ENCODE data around the gene UCN. TPM values are rescaled to one million over a fixed set of nuclear protein-coding genes. Genes with fewer than 3 reads are reported as not detected.
"Not testable (repeated sequence)": the region's sequence is repeated elsewhere in the genome, so short reads cannot be mapped to it uniquely, and the experiment has no call there.

The UCN gene
- total RNA-seq, 1 experiment from 2014 or later = 4.4 TPM

GRCh38 chr2:27353762-27354596 is 45.7 kb upstream of the UCN start:
- BruUV-seq (replicated peaks) = no TSS peak
- H3K36me3 ChIP-seq (ENCODE audit: control insufficient read depth, insufficient read depth, low read length) = no peaks in the 10 kb centered on the region; the same call in 1 of the 2 replicates
- CTCF ChIA-PET = interaction anchor here (0.6 kb wide), 1 partner anchor 24 kb away, joined by 4 read pairs; no protein-coding TSS in a partner anchor
- ATAC-seq (no peak), DNase-seq (ENCODE audit: low read depth, low spot score) (no peak)
- intact Hi-C loops (cut with micrococcal nuclease; ENCODE audit: unreplicated experiment) (no loop called here), in situ Hi-C loops (cut with HindIII; ENCODE audit: low pct_unique_long_range_greater_than_20kb, low sequenced_read_pairs) (no loop called here)
- no peak overlapping the region; the same call in 1 of the 2 replicates for H3K27ac ChIP-seq (ENCODE audit: low read length)
- H3K9me3 ChIP-seq (ENCODE audit: control insufficient read depth, insufficient read depth, low read depth, low read length) = no peaks in the 10 kb centered on the region
- H3K27me3 ChIP-seq (ENCODE audit: control insufficient read depth, insufficient read depth, low read length) = no peaks in the 10 kb centered on the region
- TF ChIP-seq POLR2AphosphoS5 (IDR thresholded peaks at IDR 0.05; ENCODE audit: low read depth, low read length) = no peak
- TF ChIP-seq CTCF (IDR thresholded peaks at IDR 0.05) = no peak
- TF ChIP-seq SIN3A (IDR thresholded peaks at IDR 0.05; ENCODE audit: borderline replicate concordance, insufficient read depth, low read depth, low read length) = no peak
- no peak for TF ChIP-seq REST (IDR thresholded peaks at IDR 0.05; ENCODE audit: insufficient read depth in 1 of 2, low read depth in 2 of 2, low read length in 1 of 2)
- no peak for TF ChIP-seq TCF7L2 (IDR thresholded peaks at IDR 0.05; ENCODE audit: low read depth, low read length)
- POLR2A ChIA-PET = interaction anchor here (0.6 to 1.2 kb wide), 2 partner anchors 11 to 31 kb away, joined by 3 to 6 read pairs; partner anchors contain the start of gene MPV17
- H3K4me3 ChIP-seq (ENCODE audit: low read depth in 2 of 2, low read length in 2 of 2) = no peak overlapping the region
- peaks cover 19% of the 10 kb centered on the region for H3K4me1 ChIP-seq (ENCODE audit: control insufficient read depth, insufficient read depth, low read length)

- peaks cover 19% of the 10 kb centered on the region for H3K4me1 ChIP-seq (ENCODE audit: control insufficient read depth, insufficient read depth, low read length)
Observed at GRCh38 chr2:27353386-27353761, 45.1 kb upstream of the UCN start.

More at GRCh38 chr2:27353386-27353761, 45.1 kb upstream of the UCN start:
- CTCF ChIA-PET; DNase-seq (ENCODE audit: low read depth, low spot score); H3K4me3 ChIP-seq (ENCODE audit: low read depth in 2 of 2, low read length in 2 of 2); H3K36me3 ChIP-seq (ENCODE audit: control insufficient read depth, insufficient read depth, low read length); H3K27me3 ChIP-seq (ENCODE audit: control insufficient read depth, insufficient read depth, low read length); intact Hi-C loops (cut with micrococcal nuclease; ENCODE audit: unreplicated experiment); BruUV-seq (replicated peaks); in situ Hi-C loops (cut with HindIII; ENCODE audit: low pct_unique_long_range_greater_than_20kb, low sequenced_read_pairs); H3K27ac ChIP-seq (ENCODE audit: low read length); H3K9me3 ChIP-seq (ENCODE audit: control insufficient read depth, insufficient read depth, low read depth, low read length); ATAC-seq: not testable (repeated sequence)
- POLR2A ChIA-PET = interaction anchor here (0.6 to 1.2 kb wide), 4 partner anchors 20 to 1613 kb away, joined by 3 to 6 read pairs (median 4); partner anchors contain the start of gene MPV17

Measured in Panc1 (cell line).